MM.1S (cell line): Measurements from ENCODE around the gene CAST.

ENCODE experiments used
- EZH2 ChIP-seq: fragments of 300-600 bp; sonication (generic); optimal IDR thresholded peaks from 2 replicates; pipeline ENCODE3; 2017; ENCODE audit warnings: low read depth, mild to moderate bottlenecking, antibody characterized with exemption, low read length, mixed read lengths
- EZH2phosphoT487 ChIP-seq: fragments of 300-600 bp; sonication (generic); IDR thresholded peaks from 2 replicates; pipeline ENCODE4 v1.6.1; 2018; ENCODE audit warnings: antibody characterized with exemption, low read length
- TF ChIP-seq, protein P1 (sequence below): fragments of 300-600 bp; sonication (generic); IDR thresholded peaks from 2 replicates; pipeline ENCODE4 v1.5.1; 2016; ENCODE audit warnings: antibody characterized with exemption, low read length, mixed read lengths

DNA sequence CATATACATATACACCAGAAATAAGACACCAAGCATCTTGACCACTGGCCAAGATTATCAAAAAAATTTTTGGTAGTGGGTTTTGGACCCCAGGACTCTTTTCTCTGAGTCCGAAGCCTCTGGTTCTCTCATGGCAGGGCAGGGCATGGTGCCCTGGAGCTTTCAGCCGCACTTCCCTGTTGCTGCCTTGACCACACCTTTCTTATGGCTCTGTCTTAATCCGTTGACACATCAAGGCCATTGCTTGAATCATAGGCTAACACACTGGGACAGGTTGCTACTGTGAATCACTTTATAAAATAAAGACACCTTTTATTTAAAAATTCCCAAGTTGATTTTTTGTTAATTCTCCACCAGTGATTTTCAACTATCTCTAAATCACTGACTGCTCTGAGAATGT is 45.4 kb upstream of the CAST start:
- TF ChIP-seq, protein P1, sequence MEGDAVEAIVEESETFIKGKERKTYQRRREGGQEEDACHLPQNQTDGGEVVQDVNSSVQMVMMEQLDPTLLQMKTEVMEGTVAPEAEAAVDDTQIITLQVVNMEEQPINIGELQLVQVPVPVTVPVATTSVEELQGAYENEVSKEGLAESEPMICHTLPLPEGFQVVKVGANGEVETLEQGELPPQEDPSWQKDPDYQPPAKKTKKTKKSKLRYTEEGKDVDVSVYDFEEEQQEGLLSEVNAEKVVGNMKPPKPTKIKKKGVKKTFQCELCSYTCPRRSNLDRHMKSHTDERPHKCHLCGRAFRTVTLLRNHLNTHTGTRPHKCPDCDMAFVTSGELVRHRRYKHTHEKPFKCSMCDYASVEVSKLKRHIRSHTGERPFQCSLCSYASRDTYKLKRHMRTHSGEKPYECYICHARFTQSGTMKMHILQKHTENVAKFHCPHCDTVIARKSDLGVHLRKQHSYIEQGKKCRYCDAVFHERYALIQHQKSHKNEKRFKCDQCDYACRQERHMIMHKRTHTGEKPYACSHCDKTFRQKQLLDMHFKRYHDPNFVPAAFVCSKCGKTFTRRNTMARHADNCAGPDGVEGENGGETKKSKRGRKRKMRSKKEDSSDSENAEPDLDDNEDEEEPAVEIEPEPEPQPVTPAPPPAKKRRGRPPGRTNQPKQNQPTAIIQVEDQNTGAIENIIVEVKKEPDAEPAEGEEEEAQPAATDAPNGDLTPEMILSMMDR, result no peak
- TF ChIP-seq EZH2 (no peak), EZH2phosphoT487 (no peak)
